OCI-LY1 (cell line): ENCODE results near the gene CFAP77.

Experiments
- H2AFZ ChIP-seq: fragments of 200-600 bp; sonication (generic), shearing (Covaris generic); 2 replicates; pipeline ENCODE4 v1.6.0; 2014; ENCODE audit warnings: antibody characterized with exemption, mild to moderate bottlenecking, low read length
- H3F3A ChIP-seq: fragments of 200-600 bp; sonication (generic), shearing (Covaris generic); 2 replicates; pipeline ENCODE4 v1.6.0; 2014; ENCODE audit warnings: mild to moderate bottlenecking, antibody characterized with exemption, low read length, moderate library complexity; ENCODE audit not compliant: insufficient read depth
- H3K27ac ChIP-seq: fragments of 200-600 bp; sonication (generic); 2 replicates; pipeline ENCODE4 v1.5.1; 2014; ENCODE audit warnings: low read length, mixed run types, mild to moderate bottlenecking, low read depth; ENCODE audit not compliant: poor library complexity, severe bottlenecking
- H3K27me3 ChIP-seq: fragments of 200-600 bp; sonication (generic); 2 replicates; pipeline ENCODE4 v1.6.0; 2014; ENCODE audit warnings: antibody characterized with exemption, mild to moderate bottlenecking, low read length, moderate library complexity; ENCODE audit not compliant: insufficient read depth
- H3K36me3 ChIP-seq: fragments of 200-600 bp; sonication (generic); 2 replicates; pipeline ENCODE4 v1.6.1; 2014; ENCODE audit warnings: mild to moderate bottlenecking, antibody characterized with exemption, low read length, moderate library complexity, mixed read lengths; ENCODE audit not compliant: insufficient read depth
- H3K4me1 ChIP-seq: fragments of 200-600 bp; sonication (generic); 2 replicates; pipeline ENCODE4 v1.5.1; 2014; ENCODE audit warnings: mild to moderate bottlenecking, low read length, moderate library complexity; ENCODE audit not compliant: insufficient read depth, severe bottlenecking
- H3K4me2 ChIP-seq: fragments of 200-600 bp; sonication (generic), shearing (Covaris generic); 2 replicates; pipeline ENCODE4 v1.6.1; 2014; ENCODE audit warnings: low read length
- H3K4me3 ChIP-seq: fragments of 200-600 bp; sonication (generic); 2 replicates; pipeline ENCODE4 v1.5.1; 2014; ENCODE audit warnings: low read length, low read depth, mild to moderate bottlenecking, mixed read lengths; ENCODE audit not compliant: poor library complexity, severe bottlenecking
- H3K79me2 ChIP-seq: fragments of 200-600 bp; shearing (Covaris generic); 2 replicates; pipeline ENCODE4 v1.6.1; 2016; ENCODE audit warnings: mixed run types, low read length, mixed read lengths; ENCODE audit not compliant: insufficient read depth
- H3K9ac ChIP-seq: fragments of 200-600 bp; sonication (generic), shearing (Covaris generic); 2 replicates; pipeline ENCODE4 v1.6.1; 2014; ENCODE audit warnings: mild to moderate bottlenecking, low read length, mixed read lengths
- H3K9me2 ChIP-seq: fragments of 200-600 bp; sonication (generic), shearing (Covaris generic); 2 replicates; pipeline ENCODE4 v1.6.1; 2014; ENCODE audit warnings: low read depth, mild to moderate bottlenecking, low read length, mixed read lengths
- H3K9me3 ChIP-seq: fragments of 200-600 bp; shearing (Covaris generic); 2 replicates; pipeline ENCODE4 v1.6.1; 2014; ENCODE audit warnings: low read length, mixed read lengths
- H4K20me1 ChIP-seq: fragments of 200-600 bp; sonication (generic), shearing (Covaris generic); 2 replicates; pipeline ENCODE4 v1.6.0; 2016; ENCODE audit warnings: mild to moderate bottlenecking, low read length; ENCODE audit not compliant: insufficient read depth
- CTCF ChIP-seq: fragments of 200-600 bp; sonication (generic), shearing (Covaris generic); IDR thresholded peaks from 2 replicates; pipeline ENCODE4 v1.5.1; 2017; ENCODE audit warnings: mild to moderate bottlenecking, antibody characterized with exemption, low read length, moderate library complexity, mixed read lengths
- EZH2 ChIP-seq: fragments of 200-600 bp; sonication (generic), shearing (Covaris generic); IDR thresholded peaks from 2 replicates; pipeline ENCODE4 v1.8.0; 2017; ENCODE audit warnings: borderline replicate concordance, mixed run types, mild to moderate bottlenecking, antibody characterized with exemption, low read length, moderate library complexity, mixed read lengths

CFAP77 gene

GRCh38 chr9:132594412-132594811 is 184.4 kb downstream of the CFAP77 start:
- Histone ChIP-seq H3K9me3 (no peaks in the 10 kb centered on the region), H4K20me1 (no peaks in the 10 kb centered on the region), H3K36me3 (peaks cover 52% of the 10 kb centered on the region), H3K9me2 (no peaks in the 10 kb centered on the region), H3K79me2 (no peaks in the 10 kb centered on the region), H3K9ac (no peak overlapping the region), H3F3A (no peaks in the 10 kb centered on the region), H3K27me3 (no peaks in the 10 kb centered on the region), H2AFZ (no peak overlapping the region), H3K4me1 (no peaks in the 10 kb centered on the region), H3K4me2 (no peak overlapping the region), H3K4me3 (no peak overlapping the region), H3K27ac (no peak overlapping the region)
- TF ChIP-seq EZH2 (no peak), CTCF (no peak)

- Histone ChIP-seq H3K4me3 (no peak overlapping the region), H3K9me3 (no peaks in the 10 kb centered on the region), H3K4me1 (no peaks in the 10 kb centered on the region), H3K27ac (no peak overlapping the region), H3K27me3 (no peaks in the 10 kb centered on the region), H3K9ac (no peak overlapping the region), H2AFZ (no peak overlapping the region), H3K9me2 (no peaks in the 10 kb centered on the region), H3F3A (no peaks in the 10 kb centered on the region), H4K20me1 (no peaks in the 10 kb centered on the region), H3K79me2 (no peaks in the 10 kb centered on the region), H3K36me3 (peaks cover 52% of the 10 kb centered on the region), H3K4me2 (no peak overlapping the region)
- no peak for TF ChIP-seq CTCF
Observed at GRCh38 chr9:132595319-132595718, 185.3 kb downstream of the CFAP77 start.

DNA sequence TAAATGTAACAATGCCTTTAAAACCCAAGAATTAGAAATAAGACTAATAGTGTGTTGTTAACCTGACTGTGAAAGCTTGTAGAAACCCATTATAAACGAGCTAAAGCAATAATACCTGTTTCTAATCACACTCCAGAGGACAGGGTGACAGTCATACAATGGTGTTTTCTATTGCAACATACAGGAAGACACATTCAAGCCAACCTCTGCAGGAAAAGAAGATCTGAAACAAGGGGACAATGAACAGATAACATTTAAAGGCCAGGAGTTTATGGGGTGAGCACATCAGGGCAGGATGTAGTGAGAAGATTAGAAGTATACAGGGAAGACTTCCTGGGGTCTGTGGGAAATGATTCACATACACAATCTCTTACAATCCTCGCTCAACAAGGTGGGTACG is 186.2 kb downstream of the CFAP77 start:
- Histone ChIP-seq H3K4me1 (no peaks in the 10 kb centered on the region), H4K20me1 (no peaks in the 10 kb centered on the region), H3K9me3 (no peaks in the 10 kb centered on the region), H3K9ac (no peak overlapping the region), H3K27ac (no peak overlapping the region), H3K4me2 (no peak overlapping the region), H3K79me2 (no peaks in the 10 kb centered on the region), H3K36me3 (peaks cover 56% of the 10 kb centered on the region), H3K4me3 (no peak overlapping the region), H2AFZ (no peak overlapping the region), H3F3A (no peaks in the 10 kb centered on the region), H3K27me3 (no peaks in the 10 kb centered on the region), H3K9me2 (no peaks in the 10 kb centered on the region)
- TF ChIP-seq CTCF, result no peak
- no peak for TF ChIP-seq EZH2
